GM21825 (cell line): ENCODE measurements around the gene NDUFS4.
"Not testable (repeated sequence)": the region's sequence is repeated elsewhere in the genome, so short reads cannot be mapped to it uniquely, and the experiment has no call there.

Source experiments
- ATAC-seq: cut with Tn5 transposase; IDR thresholded peaks from one replicate; pipeline ENCODE4 v1.9.1; 2021; ENCODE audit warnings: mild to moderate bottlenecking, moderate library complexity; ENCODE audit not compliant: unreplicated experiment

The NDUFS4 gene

DNA sequence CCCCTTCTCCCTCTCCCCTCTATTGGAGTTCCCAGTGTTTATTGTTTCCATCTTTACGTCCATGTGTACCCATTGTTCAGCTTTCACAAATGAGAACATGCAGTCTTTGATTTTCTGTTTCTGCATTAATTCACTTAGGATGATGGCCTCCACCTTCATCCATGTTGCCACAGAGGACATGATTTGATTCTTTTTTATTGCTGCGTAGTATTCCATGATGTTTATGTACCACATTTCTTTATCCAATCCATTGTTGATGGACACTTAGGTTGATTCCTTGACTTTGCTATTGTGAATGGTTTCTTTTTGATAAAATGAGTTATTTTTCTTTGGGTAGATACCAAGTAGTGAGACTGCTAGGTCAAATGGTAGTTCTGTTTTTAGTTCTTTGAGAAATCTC, 88.9 kb downstream of the NDUFS4 start:
- ATAC-seq, result no peak

GRCh38 chr5:53660573-53660972, 100.1 kb downstream of the NDUFS4 start:
- ATAC-seq, result not testable (repeated sequence)

DNA sequence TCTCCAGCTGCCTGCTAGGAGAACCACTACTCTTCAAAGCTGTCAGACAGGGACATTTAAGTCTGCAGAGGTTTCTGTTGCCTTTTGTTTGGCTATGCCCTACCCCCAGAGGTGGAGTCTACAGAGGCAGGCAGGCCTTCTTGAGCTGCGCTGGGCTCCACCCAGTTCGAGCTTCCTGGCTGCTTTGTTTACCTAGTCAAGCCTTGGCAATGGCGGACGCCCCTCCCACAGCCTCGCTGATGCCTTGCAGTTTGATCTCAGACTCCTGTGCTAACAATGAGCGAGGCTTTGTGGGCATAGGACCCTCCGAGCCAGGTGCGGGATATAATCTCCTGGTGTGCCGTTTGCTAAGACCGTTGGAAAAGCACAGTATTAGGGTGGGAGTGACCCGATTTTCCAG, 104.9 kb downstream of the NDUFS4 start:
- ATAC-seq, result not testable (repeated sequence)

- no peak for ATAC-seq
These were observed 107.2 kb downstream of the NDUFS4 start for GRCh38 chr5:53667621-53668020.

GRCh38 chr5:53671447-53671846, 111.0 kb downstream of the NDUFS4 start:
- ATAC-seq, result no peak

DNA sequence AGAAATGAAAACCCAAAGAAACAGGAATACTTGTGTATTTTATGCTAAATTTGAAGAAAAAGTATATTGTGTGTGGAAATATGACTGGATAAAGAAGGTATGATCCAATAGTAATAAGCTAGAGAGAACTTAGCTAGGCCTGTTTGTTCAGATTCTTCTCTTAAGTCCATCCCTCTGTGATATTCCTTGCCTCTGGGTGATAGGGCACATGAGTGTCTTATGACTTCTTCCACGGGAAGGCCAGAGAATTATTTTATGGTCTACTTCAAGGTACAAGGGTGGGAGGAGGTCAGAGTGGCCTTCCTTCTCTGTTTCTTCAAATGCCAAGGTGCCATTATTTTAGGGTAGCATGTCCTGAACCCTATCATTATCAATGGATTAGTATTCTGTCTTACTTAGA, 113.7 kb downstream of the NDUFS4 start:
- ATAC-seq, result no peak

DNA sequence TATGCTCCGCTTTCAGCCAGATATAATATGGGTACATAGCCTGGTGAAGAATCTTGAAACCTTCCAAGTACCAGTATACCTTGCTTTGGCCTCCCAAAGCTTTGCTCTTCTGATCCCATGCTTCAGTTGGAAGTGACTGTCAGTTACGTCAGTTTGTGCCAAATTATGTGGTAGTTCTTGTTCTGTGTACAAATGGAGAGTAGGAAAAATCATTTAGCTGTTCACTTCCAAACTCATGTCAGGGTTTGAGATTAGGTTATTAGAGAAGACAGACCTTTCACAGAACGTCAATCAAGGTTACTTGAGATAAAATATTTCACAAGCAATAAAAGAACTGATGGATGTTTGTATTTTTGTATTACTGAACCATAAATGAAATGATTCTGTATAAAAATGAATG, 117.2 kb downstream of the NDUFS4 start:
- no peak for ATAC-seq

GRCh38 chr5:53678981-53679660, 118.7 kb downstream of the NDUFS4 start:
- no peak for ATAC-seq

- no peak for ATAC-seq
These were observed 120.6 kb downstream of the NDUFS4 start for GRCh38 chr5:53681079-53681478.

GRCh38 chr5:53691014-53691413, 130.6 kb downstream of the NDUFS4 start:
- no peak for ATAC-seq

DNA sequence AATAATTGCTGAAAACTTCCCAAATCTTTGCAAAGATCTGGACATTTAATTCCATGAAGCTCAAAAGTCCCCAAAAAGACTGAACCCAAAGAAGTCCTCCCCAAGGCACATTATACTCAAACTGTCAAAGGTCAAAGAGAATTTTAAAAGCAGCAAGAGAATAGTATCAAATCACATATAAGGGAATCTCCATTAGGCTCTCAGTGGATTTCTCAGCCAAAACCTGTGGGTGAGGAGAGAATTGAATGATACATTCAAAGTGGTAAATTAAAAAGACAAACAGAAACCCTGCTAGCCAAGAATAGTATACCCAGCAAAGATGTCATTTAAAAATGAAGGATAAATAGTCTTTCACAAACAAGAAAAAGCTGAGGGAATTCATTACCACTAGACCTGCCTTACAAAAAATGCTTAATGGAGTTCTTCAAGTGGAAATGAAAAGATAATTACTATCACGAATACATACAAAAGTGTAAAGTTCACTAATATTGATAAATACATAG, 134.1 kb downstream of the NDUFS4 start:
- ATAC-seq, result no peak

- not testable (repeated sequence) for ATAC-seq
These were observed 150.0 kb downstream of the NDUFS4 start for GRCh38 chr5:53710405-53710804.

- ATAC-seq, result no peak
These were observed 151.9 kb downstream of the NDUFS4 start for GRCh38 chr5:53712327-53712726.

DNA sequence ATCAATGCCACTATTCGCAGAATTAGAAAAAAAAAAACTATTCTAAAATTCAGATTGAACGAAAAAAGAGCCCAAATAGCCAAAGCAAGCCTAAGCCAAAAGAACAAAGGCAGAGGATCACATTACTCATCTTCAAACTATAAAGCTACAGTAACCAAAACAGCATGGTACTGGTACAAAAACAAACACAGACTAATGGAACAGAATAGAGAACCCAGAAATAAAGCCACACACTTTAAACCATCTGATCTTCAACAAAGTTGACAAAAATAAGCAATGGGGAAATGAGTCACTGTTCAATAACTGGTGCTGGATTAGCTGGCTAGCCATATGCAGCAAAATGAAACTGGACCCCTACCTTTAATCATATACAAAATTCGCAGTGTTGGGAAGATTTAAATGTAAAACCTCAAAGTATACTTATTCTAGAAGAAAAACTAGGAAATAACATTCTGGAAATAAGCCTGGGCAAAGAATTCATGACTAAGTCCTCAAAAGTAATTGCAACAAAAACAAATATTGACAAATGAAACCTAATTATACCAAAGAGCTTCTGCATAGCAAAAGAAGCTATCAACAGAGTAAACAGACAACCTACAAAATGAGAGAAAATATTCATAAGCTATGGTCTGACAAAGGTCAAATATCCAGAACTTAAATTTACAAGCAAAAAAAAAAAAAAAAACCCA, 153.7 kb downstream of the NDUFS4 start:
- no peak for ATAC-seq

DNA sequence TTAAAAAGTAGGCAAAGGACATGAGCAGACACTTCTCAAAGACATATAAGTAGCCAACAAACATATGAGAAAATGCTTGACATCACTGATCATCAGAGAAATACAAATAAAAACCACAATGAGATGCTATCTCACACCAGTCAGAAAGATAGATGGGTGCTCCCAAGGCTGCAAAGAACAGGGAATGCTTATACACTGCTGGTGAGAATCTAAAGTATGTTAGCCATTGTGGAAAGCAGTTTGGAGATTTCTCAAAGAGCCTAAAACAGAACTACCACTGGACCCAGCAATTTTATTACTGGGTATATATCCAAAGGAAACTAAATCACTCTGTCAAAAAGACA, 154.2 kb downstream of the NDUFS4 start:
- ATAC-seq, result no peak

- no peak for ATAC-seq
These were observed 165.7 kb downstream of the NDUFS4 start for GRCh38 chr5:53726121-53726520.

GRCh38 chr5:53730943-53731342, 170.5 kb downstream of the NDUFS4 start:
- ATAC-seq, result no peak
